ENCODE measurements around the gene CAMK2A.
"Not testable (repeated sequence)": the region's sequence is repeated elsewhere in the genome, so short reads cannot be mapped to it uniquely, and the experiment has no call there.

Gene CAMK2A

GRCh38 chr5:150234576-150235499 is 54.7 kb downstream of the CAMK2A start:
- DNase-seq: peak in 1 of 14 donors; percentile 8

- DNase-seq: not testable (repeated sequence)
Observed at GRCh38 chr5:150233706-150234105, 55.9 kb downstream of the CAMK2A start.

GRCh38 chr5:150230842-150231241 is 58.7 kb downstream of the CAMK2A start:
- no peak for DNase-seq

GRCh38 chr5:150229571-150229970 is 60.0 kb downstream of the CAMK2A start:
- no peak for DNase-seq

GRCh38 chr5:150227606-150228273 is 61.8 kb downstream of the CAMK2A start:
- no peak for DNase-seq

GRCh38 chr5:150227036-150227435 is 62.5 kb downstream of the CAMK2A start:
- DNase-seq: no peak

- no peak for DNase-seq
Observed at GRCh38 chr5:150224483-150225027, 65.0 kb downstream of the CAMK2A start.

GRCh38 chr5:150223474-150223873 is 66.1 kb downstream of the CAMK2A start:
- DNase-seq: no peak

GRCh38 chr5:150222906-150223305 is 66.7 kb downstream of the CAMK2A start:
- no peak for DNase-seq

GRCh38 chr5:150221471-150221870 is 68.1 kb downstream of the CAMK2A start:
- DNase-seq: no peak

GRCh38 chr5:150219861-150220260 is 69.7 kb downstream of the CAMK2A start:
- DNase-seq: no peak

GRCh38 chr5:150219142-150219541 is 70.4 kb downstream of the CAMK2A start:
- DNase-seq: no peak

- DNase-seq: no peak
Observed at GRCh38 chr5:150218693-150219035, 70.9 kb downstream of the CAMK2A start.

- peak in 12 of 14 donors; percentile 21 to 82 (median 59) for DNase-seq
Observed at GRCh38 chr5:150217873-150218692, 71.5 kb downstream of the CAMK2A start.

GRCh38 chr5:150217038-150217437 is 72.5 kb downstream of the CAMK2A start:
- no peak for DNase-seq

- DNase-seq: no peak
Observed at GRCh38 chr5:150215979-150216944, 73.3 kb downstream of the CAMK2A start.

GRCh38 chr5:150214289-150214688 is 75.3 kb downstream of the CAMK2A start:
- peak in 1 of 14 donors; percentile 13 for DNase-seq

- DNase-seq: no peak
Observed at GRCh38 chr5:150213530-150213929, 76.0 kb downstream of the CAMK2A start.

- DNase-seq: no peak
Observed at GRCh38 chr5:150211156-150212030, 78.2 kb downstream of the CAMK2A start.

GRCh38 chr5:150210644-150211043 is 78.9 kb downstream of the CAMK2A start:
- no peak for DNase-seq
